Liver (tissue), 9 donors: ENCODE data around the gene SIRT5. TPM values are rescaled to one million over a fixed set of nuclear protein-coding genes. Genes with fewer than 3 reads are reported as not detected.

Experiments
- DNase-seq: peaks from one replicate; pipeline ENCODE4 v3.0.0-alpha.2; 2017; ENCODE audit warnings: low spot score
- H3K27ac ChIP-seq, 2 donors: one replicate each; pipeline ENCODE4 v1.7.0; 2013; ENCODE audit warnings: inconsistent platforms in 2 of 2, low read length in 2 of 2, control low read depth in 1 of 2, low read depth in 1 of 2, mild to moderate bottlenecking in 1 of 2
- H3K27me3 ChIP-seq, 4 donors: one replicate each; pipeline versions ENCODE4 v1.6.1 to v1.7.0; 2013; ENCODE audit warnings: low read length in 3 of 4, inconsistent platforms in 1 of 4, mild to moderate bottlenecking in 1 of 4, moderate library complexity in 1 of 4; ENCODE audit not compliant: control insufficient read depth in 4 of 4, insufficient read depth in 4 of 4
- H3K36me3 ChIP-seq, 4 donors: one replicate each; pipeline versions ENCODE4 v1.6.1 to v1.7.0; 2013; ENCODE audit warnings: low read length in 3 of 4, mild to moderate bottlenecking in 3 of 4, low read depth in 1 of 4, moderate library complexity in 1 of 4; ENCODE audit not compliant: control insufficient read depth in 4 of 4, insufficient read depth in 3 of 4
- H3K4me1 ChIP-seq, 4 donors: one replicate each; pipeline versions ENCODE4 v1.6.1 to v1.7.0; 2013; ENCODE audit warnings: low read length in 3 of 4, mild to moderate bottlenecking in 3 of 4, moderate library complexity in 1 of 4; ENCODE audit not compliant: control insufficient read depth in 4 of 4, insufficient read depth in 4 of 4
- H3K4me3 ChIP-seq, 3 donors: one replicate each; pipeline versions ENCODE4 v1.6.1 to v1.7.0; 2013; ENCODE audit warnings: low read length in 3 of 3, control low read depth in 1 of 3, low read depth in 1 of 3, mild to moderate bottlenecking in 1 of 3
- H3K9ac ChIP-seq, 2 donors: one replicate each; pipeline ENCODE4 v1.7.0; 2013; ENCODE audit warnings: low read length in 2 of 2, mild to moderate bottlenecking in 2 of 2, moderate library complexity in 2 of 2, control low read depth in 1 of 2, low read depth in 1 of 2
- H3K9me3 ChIP-seq, 4 donors: one replicate each; pipeline versions ENCODE4 v1.6.1 to v1.7.0; 2013; ENCODE audit warnings: low read length in 3 of 4; ENCODE audit not compliant: control insufficient read depth in 4 of 4
- CTCF ChIP-seq: fragments of 150-350 bp; IDR thresholded peaks from 2 replicates; pipeline ENCODE4 v1.5.1; 2017; ENCODE audit warnings: improper control_type of control experiment, low read depth, low read length; ENCODE audit not compliant: missing input control
- EGR1 ChIP-seq, 2 donors: IDR thresholded peaks; 2 replicates each; pipeline ENCODE4 v1.6.1; 2016 to 2018; ENCODE audit warnings: antibody characterized with exemption in 2 of 2, low read depth in 2 of 2
- FOXA2 ChIP-seq: IDR thresholded peaks from 2 replicates; pipeline ENCODE4 v1.6.1; 2016; ENCODE audit warnings: antibody characterized with exemption
- GABPA ChIP-seq, 2 donors: IDR thresholded peaks in 1 of 2; conservative IDR thresholded peaks in 1 of 2; 2 replicates each; pipeline ENCODE4 v1.6.1; 2016; ENCODE audit warnings: antibody characterized with exemption in 2 of 2, mild to moderate bottlenecking in 1 of 2, moderate library complexity in 1 of 2
- HNF4A ChIP-seq, 2 donors: conservative IDR thresholded peaks; 2 replicates each; pipeline ENCODE4 v1.6.1; 2016; ENCODE audit warnings: antibody characterized with exemption in 2 of 2, mild to moderate bottlenecking in 2 of 2
- MAX ChIP-seq: IDR thresholded peaks from 2 replicates; pipeline ENCODE4 v1.6.1; 2016; ENCODE audit warnings: antibody characterized with exemption
- NR2F2 ChIP-seq: IDR thresholded peaks from 2 replicates; pipeline ENCODE4 v1.6.1; 2016; ENCODE audit warnings: antibody characterized with exemption
- RAD21 ChIP-seq, 2 donors: IDR thresholded peaks; 2 replicates each; pipeline ENCODE4 v1.6.1; 2016; ENCODE audit warnings: antibody characterized with exemption in 2 of 2, mild to moderate bottlenecking in 2 of 2
- REST ChIP-seq: IDR thresholded peaks from 2 replicates; pipeline ENCODE4 v1.6.1; 2016; ENCODE audit warnings: antibody characterized with exemption, mild to moderate bottlenecking
- RXRA ChIP-seq, 2 donors: IDR thresholded peaks; 2 replicates each; pipeline ENCODE4 v1.6.1; 2017 to 2018; ENCODE audit warnings: antibody characterized with exemption in 2 of 2, mild to moderate bottlenecking in 1 of 2
- SP1 ChIP-seq: IDR thresholded peaks from 2 replicates; pipeline ENCODE4 v1.6.1; 2018; ENCODE audit warnings: antibody characterized with exemption, mild to moderate bottlenecking
- TAF1 ChIP-seq: conservative IDR thresholded peaks from 2 replicates; pipeline ENCODE4 v1.6.1; 2016; ENCODE audit warnings: antibody characterized with exemption, mild to moderate bottlenecking
- YY1 ChIP-seq: IDR thresholded peaks from 2 replicates; pipeline ENCODE4 v1.6.1; 2016; ENCODE audit warnings: antibody characterized with exemption, mild to moderate bottlenecking
- ZBTB33 ChIP-seq: IDR thresholded peaks from 2 replicates; pipeline ENCODE4 v1.6.1; 2016; ENCODE audit warnings: antibody characterized with exemption
- WGBS: extraction: QIAGEN DNeasy Blood & Tissue Kit; methylation state at CpG from one replicate; pipeline ENCODE4 v1.1.7; 2013; 5-methylcytosine and 5-hydroxymethylcytosine counted together
- polyA plus RNA-seq, 2 donors: library from polyadenylated mRNA; stranded (reverse) in 1 of 2; unstranded in 1 of 2; fragments of 200-250 nt in 1 of 2; fragments of >200 nt in 1 of 2; fragmentation: Nextera tagmentation in 1 of 2; extraction: Ambion mirVana in 1 of 2; gene quantifications; one replicate each; pipeline versions ENCODE4 v1.2.1 to v1.2.3, GENCODE V29; 2013 to 2015
- total RNA-seq, 2 donors: library from RNA; depleted of rRNA; stranded (reverse); fragments of >200 nt; gene quantifications; one replicate each; pipeline ENCODE4 v1.2.3, GENCODE V29; 2014
- donor health status: healthy.
- donor health status: healthy.
- donor health status: healthy.
- donor health status: healthy.
- donor health status: healthy.

The SIRT5 gene
- total and polyA plus RNA-seq, 4 donors = 7.5 to 12.6 (median 8.8) TPM

- TF ChIP-seq ZBTB33 = no peak
These were observed 39.9 kb downstream of the SIRT5 start (continued) for GRCh38 chr6:13614126-13614925.

GRCh38 chr6:13614926-13615791 is 40.8 kb downstream of the SIRT5 start, which contains the start of gene NOL7:
Gene NOL7, plus strand, starts transcription at chr6:13615335. Its CDS starts 24 bp downstream, at chr6:13615359.
- peak; percentile 100 for DNase-seq
- Histone ChIP-seq H3K27me3 (no peaks in the 10 kb centered on the region), H3K9me3 (no peaks in the 10 kb centered on the region), H3K4me1 (peaks cover 0 to 23% (median 13%) of the 10 kb centered on the region in 4 donors), H3K9ac (peak within 1 kb of the TSS; percentile 83 to 85), H3K27ac (peak within 1 kb of the TSS; percentile 62 to 86), H3K4me3 (peak within 1 kb of the TSS; percentile 74 to 92 (median 88)), H3K36me3 (peaks cover 1 to 24% (median 22%) of the 10 kb centered on the region in 4 donors)
- TF ChIP-seq EGR1 (IDR thresholded peaks at IDR 0.05; ENCODE audit: low read depth in 2 of 2) (peak in 1 of 2 donors; percentile 74), SP1 (peak; percentile 66), YY1 (peak; percentile 86), HNF4A (conservative IDR thresholded peaks at IDR 0.05) (peak in 1 of 2 donors; percentile 43), RXRA (IDR thresholded peaks at IDR 0.05) (peak in 1 of 2 donors; percentile 44), CTCF (peak; percentile 95), MAX (peak; percentile 99), REST (peak; percentile 49), TAF1 (no peak), FOXA2 (no peak), RAD21 (IDR thresholded peaks at IDR 0.05) (peak; percentile 68 to 75), ZBTB33 (no peak), NR2F2 (peak; percentile 90), GABPA (IDR thresholded peaks at IDR 0.05 in 1 of 2, conservative IDR thresholded peaks at IDR 0.05 in 1 of 2) (peak; percentile 71 to 93)
- WGBS = under 1% methylated on average over 85 of the region's 85 CpGs
